Spleen (tissue), 11 donors: ENCODE results near the gene ACSF3. TPM values are rescaled to one million over a fixed set of nuclear protein-coding genes. Genes with fewer than 3 reads are reported as not detected.

ENCODE experiments used
- DNase-seq: peaks from one replicate; pipeline ENCODE4 v3.0.0-alpha.2; 2020
- H3K27ac ChIP-seq, 8 donors: fragments of 200-600 bp; sonication (generic) in 7 of 8; 1 replicate in 4 of 8; 2 replicates in 4 of 8; pipeline versions ENCODE4 v1.5.0 to v1.8.0; 2016 to 2021; ENCODE audit warnings: inconsistent platforms in 4 of 8, mild to moderate bottlenecking in 4 of 8, moderate library complexity in 1 of 8
- H3K27me3 ChIP-seq, 7 donors: fragments of 200-600 bp; sonication (generic) in 6 of 7; replicated peaks in 1 of 7; 1 replicate in 4 of 7; 2 replicates in 3 of 7; pipeline versions ENCODE4 v1.5.0 to v1.8.0; 2016 to 2021; ENCODE audit warnings: inconsistent platforms in 3 of 7, mild to moderate bottlenecking in 1 of 7
- H3K36me3 ChIP-seq, 6 donors: fragments of 200-600 bp; sonication (generic) in 5 of 6; 1 replicate in 4 of 6; 2 replicates in 2 of 6; pipeline versions ENCODE4 v1.5.0 to v1.8.0; 2016 to 2021; ENCODE audit warnings: inconsistent platforms in 2 of 6
- H3K4me1 ChIP-seq, 6 donors: fragments of 200-600 bp; sonication (generic) in 5 of 6; 1 replicate in 3 of 6; 2 replicates in 3 of 6; pipeline versions ENCODE4 v1.5.0 to v1.8.0; 2016 to 2021; ENCODE audit warnings: inconsistent platforms in 3 of 6
- H3K4me3 ChIP-seq, 8 donors: fragments of 200-600 bp; sonication (generic) in 7 of 8; 1 replicate in 4 of 8; 2 replicates in 4 of 8; pipeline versions ENCODE4 v1.5.0 to v1.8.0; 2016 to 2021; ENCODE audit warnings: inconsistent platforms in 4 of 8, mild to moderate bottlenecking in 4 of 8, moderate library complexity in 2 of 8
- H3K9me3 ChIP-seq, 8 donors: fragments of 200-600 bp; sonication (generic) in 7 of 8; 1 replicate in 4 of 8; 2 replicates in 4 of 8; pipeline versions ENCODE4 v1.5.0 to v1.8.0; 2016 to 2021; ENCODE audit warnings: inconsistent platforms in 4 of 8
- POLR2A ChIP-seq, 3 donors: fragments of 450-650 bp; IDR thresholded peaks; one replicate each; pipeline ENCODE4 v1.5.1; 2017; ENCODE audit warnings: antibody characterized with exemption in 3 of 3, mild to moderate bottlenecking in 1 of 3
- POLR2AphosphoS5 ChIP-seq, 3 donors: sonication (generic); formaldehyde crosslinking; IDR thresholded peaks; one replicate each; pipeline ENCODE4 v1.5.1; 2017; ENCODE audit warnings: antibody characterized with exemption in 3 of 3
- WGBS, 5 donors: extraction: QIAGEN DNeasy Blood & Tissue Kit in 3 of 5; methylation state at CpG; one replicate each; pipeline versions ENCODE4 v1.1.5 to v1.1.7; 2013 to 2018; 5-methylcytosine and 5-hydroxymethylcytosine counted together
- intact Hi-C: fragments of 100-400 bp; cut with DNase I; formaldehyde crosslinking; loops from one replicate; pipeline ENCODE4 v1.15.0; 2023; ENCODE audit warnings: low total_unique reads
- polyA plus RNA-seq, 3 donors: library from polyadenylated mRNA; stranded (reverse); fragments of 200-250 nt; gene quantifications; one replicate each; pipeline ENCODE4 v1.2.1, GENCODE V29; 2013
- total RNA-seq, 7 donors: library from RNA; depleted of rRNA in 3 of 7; stranded (reverse); fragments of >200 nt in 3 of 7; fragmentation: NEBNext Ultra II Directional in 4 of 7; extraction: Animal tissue kit (Norgen Biotek cat#: 25700) in 4 of 7; gene quantifications; one replicate each; pipeline versions ENCODE4 v1.1.0 to v1.2.1, GENCODE V29; 2016 to 2021
- TF ChIP-seq, protein P1 (sequence below), 11 experiments: fragments of 200-600 bp in 7 of 11; fragments of 450-650 bp in 4 of 11; sonication (generic) in 4 of 11; IDR thresholded peaks in 8 of 11; conservative IDR thresholded peaks in 3 of 11; 1 replicate in 7 of 11; 2 replicates in 4 of 11; pipeline versions ENCODE4 v1.4.0 to v1.8.0; 2016 to 2021; ENCODE audit warnings: antibody characterized with exemption in 11 of 11, inconsistent platforms in 4 of 11, mild to moderate bottlenecking in 1 of 11
- donor health status: healthy with polysubstance abuse.
- donor health status: DM: no; HTN: no; CAD: no; lungs with moderate emphysema.
- donor health status: DM: no; HTN: no; CAD: no.
- donor health status: Bipolar disorder and iron deficiency.
- donor health status: healthy.
- donor health status: DM: no; HTN: no; CAD: no.
- donor health status: DM: yes; HTN: yes; CAD: no.

Gene ACSF3
- total and polyA plus RNA-seq, 10 donors = 35.4 to 68.1 (median 49.1) TPM

DNA sequence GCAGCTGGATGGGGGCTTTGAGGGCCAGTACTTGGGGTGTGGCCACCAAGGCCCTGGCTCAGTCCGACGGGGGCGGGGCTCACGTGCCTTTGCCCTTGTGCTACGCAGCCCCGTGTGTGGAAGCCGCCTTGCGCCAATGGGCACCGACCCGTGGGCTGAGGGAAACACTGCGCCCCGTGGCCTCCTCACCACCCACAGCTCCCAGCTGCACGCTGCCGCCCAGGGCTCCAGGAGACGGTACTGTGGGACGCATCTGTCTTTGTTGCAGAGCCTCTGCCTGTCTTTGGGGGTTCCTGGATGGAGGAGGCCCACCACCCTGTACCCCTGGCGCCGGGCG, 85.5 kb downstream of the ACSF3 start:
- DNase-seq = no peak
- peaks cover 0 to 18% (median 0%) of the 10 kb centered on the region in 6 donors for H3K4me1 ChIP-seq
- TF ChIP-seq, protein P1, sequence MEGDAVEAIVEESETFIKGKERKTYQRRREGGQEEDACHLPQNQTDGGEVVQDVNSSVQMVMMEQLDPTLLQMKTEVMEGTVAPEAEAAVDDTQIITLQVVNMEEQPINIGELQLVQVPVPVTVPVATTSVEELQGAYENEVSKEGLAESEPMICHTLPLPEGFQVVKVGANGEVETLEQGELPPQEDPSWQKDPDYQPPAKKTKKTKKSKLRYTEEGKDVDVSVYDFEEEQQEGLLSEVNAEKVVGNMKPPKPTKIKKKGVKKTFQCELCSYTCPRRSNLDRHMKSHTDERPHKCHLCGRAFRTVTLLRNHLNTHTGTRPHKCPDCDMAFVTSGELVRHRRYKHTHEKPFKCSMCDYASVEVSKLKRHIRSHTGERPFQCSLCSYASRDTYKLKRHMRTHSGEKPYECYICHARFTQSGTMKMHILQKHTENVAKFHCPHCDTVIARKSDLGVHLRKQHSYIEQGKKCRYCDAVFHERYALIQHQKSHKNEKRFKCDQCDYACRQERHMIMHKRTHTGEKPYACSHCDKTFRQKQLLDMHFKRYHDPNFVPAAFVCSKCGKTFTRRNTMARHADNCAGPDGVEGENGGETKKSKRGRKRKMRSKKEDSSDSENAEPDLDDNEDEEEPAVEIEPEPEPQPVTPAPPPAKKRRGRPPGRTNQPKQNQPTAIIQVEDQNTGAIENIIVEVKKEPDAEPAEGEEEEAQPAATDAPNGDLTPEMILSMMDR (IDR thresholded peaks at IDR 0.05 in 8 of 11, conservative IDR thresholded peaks at IDR 0.05 in 3 of 11) = no peak
- no peak for TF ChIP-seq POLR2AphosphoS5 (IDR thresholded peaks at IDR 0.05)
- no peak for TF ChIP-seq POLR2A (IDR thresholded peaks at IDR 0.05)
- H3K4me3 ChIP-seq = no peak overlapping the region
- 84 to 90% (median 90%) methylated on average over 4 to 19 of the region's 19 CpGs for WGBS, 5 donors
- H3K36me3 ChIP-seq = no peaks in the 10 kb centered on the region
- intact Hi-C loops = no loop called here
- H3K9me3 ChIP-seq = no peaks in the 10 kb centered on the region
- H3K27ac ChIP-seq = no peak overlapping the region
- H3K27me3 ChIP-seq = peaks cover 0 to 69% (median 0%) of the 10 kb centered on the region in 7 donors

DNA sequence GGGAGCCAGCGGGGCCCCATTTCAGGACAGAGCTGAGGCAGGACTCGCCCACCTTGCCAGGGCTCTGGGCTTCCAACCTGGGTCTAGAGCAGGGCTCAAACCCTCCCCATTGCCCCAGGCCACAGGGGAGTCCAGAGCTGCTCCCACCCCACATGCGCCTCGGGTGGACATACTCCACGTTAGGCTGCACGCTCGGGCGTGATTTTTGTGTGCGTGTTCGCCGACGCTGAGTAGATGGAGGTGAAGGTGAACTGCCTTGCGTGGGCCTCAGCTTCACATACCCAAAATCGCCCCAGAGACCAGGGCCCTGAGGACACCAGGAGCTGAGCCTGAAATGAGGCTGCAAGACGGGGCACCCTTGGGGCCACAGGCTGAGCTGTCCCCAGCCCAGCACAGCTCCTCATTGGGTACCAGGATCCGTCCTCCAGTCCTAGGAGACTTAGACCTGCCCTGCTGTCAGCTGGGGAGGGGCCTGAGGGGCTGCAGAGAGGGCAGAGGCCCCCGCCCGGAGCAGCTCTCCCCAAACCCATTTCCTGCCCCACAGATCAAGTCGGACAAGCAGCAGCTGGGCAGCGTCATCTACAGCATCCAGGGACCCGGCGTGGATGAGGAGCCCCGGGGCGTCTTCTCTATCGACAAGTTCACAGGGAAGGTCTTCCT, 86.1 kb downstream of the ACSF3 start:
- 84 to 96% (median 86%) methylated on average over 14 to 25 of the region's 25 CpGs for whole genome bisulfite sequencing, 5 donors
- Histone ChIP-seq H3K9me3 (no peaks in the 10 kb centered on the region), H3K4me1 (peaks cover 0 to 11% (median 0%) of the 10 kb centered on the region in 6 donors), H3K27me3 (peaks cover 0 to 68% (median 0%) of the 10 kb centered on the region in 7 donors), H3K27ac (no peak overlapping the region), H3K4me3 (no peak overlapping the region), H3K36me3 (no peaks in the 10 kb centered on the region)
- DNase-seq = no peak
- intact Hi-C loops = no loop called here
- TF ChIP-seq POLR2AphosphoS5 (IDR thresholded peaks at IDR 0.05) = no peak
- no peak for TF ChIP-seq POLR2A (IDR thresholded peaks at IDR 0.05)
- TF ChIP-seq, protein P1 (IDR thresholded peaks at IDR 0.05 in 8 of 11, conservative IDR thresholded peaks at IDR 0.05 in 3 of 11) = no peak

DNA sequence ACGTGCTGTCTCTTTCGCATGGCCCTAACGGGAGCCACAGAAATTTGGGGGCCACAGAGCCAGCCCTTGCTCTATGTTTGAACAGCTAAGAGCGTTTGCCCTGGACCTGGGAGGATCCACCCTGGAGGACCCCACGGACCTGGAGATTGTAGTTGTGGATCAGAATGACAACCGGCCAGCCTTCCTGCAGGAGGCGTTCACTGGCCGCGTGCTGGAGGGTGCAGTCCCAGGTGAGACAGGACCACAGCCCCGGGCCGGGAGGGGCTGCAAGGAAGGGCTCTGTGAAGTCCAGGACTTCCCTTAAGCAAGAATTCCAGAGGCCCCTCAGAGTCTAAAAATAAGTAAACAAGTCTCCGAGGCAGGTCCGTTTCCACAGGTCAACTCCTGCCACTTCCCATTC, 89.8 kb downstream of the ACSF3 start:
- Histone ChIP-seq H3K4me3 (no peak overlapping the region), H3K9me3 (peaks cover 0 to 2% (median 0%) of the 10 kb centered on the region in 8 donors), H3K4me1 (no peaks in the 10 kb centered on the region), H3K27ac (no peak overlapping the region), H3K36me3 (no peaks in the 10 kb centered on the region), H3K27me3 (peaks cover 0 to 47% (median 0%) of the 10 kb centered on the region in 7 donors)
- intact Hi-C loops = no loop called here
- TF ChIP-seq, protein P1 (IDR thresholded peaks at IDR 0.05 in 8 of 11, conservative IDR thresholded peaks at IDR 0.05 in 3 of 11) = no peak
- TF ChIP-seq POLR2AphosphoS5 (IDR thresholded peaks at IDR 0.05) (no peak), POLR2A (IDR thresholded peaks at IDR 0.05) (no peak)
- 60 to 81% (median 63%) methylated on average over 13 of the region's 13 CpGs for whole genome bisulfite sequencing, 5 donors
- DNase-seq = no peak

DNA sequence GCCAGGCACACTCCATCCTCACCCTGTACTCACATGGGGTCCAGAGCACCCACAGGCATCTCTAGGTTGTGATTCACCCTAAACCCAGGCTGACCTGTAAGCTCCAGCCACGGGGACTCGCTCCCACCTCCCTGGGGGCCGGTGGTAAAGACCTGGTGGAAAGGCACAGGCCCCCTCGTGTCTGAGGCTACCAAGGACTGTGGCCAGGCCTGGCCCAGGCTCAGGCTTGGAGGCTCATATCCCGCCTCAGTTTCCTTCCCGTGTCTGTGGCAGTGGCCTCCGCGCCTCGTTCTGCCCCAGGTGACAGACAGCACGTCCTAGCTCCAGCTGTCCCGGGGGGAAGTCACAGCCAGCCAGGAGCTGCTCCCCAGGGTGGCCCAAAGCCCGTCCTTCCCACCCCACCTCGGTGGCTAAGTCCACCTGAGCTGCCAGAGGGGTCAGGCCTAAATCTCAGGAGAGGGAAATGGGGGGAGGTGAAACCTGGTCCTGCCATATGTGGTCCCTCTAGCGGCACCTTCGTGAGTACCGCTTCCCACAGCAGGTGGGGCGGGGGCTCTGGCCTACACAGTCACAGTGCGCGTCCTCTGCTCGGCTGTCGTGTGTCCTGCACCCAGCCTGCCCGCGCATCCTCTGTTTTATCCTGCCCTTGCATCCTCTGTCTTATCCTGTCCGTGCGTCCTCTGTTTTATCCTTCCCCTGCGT, 90.5 kb downstream of the ACSF3 start:
- Histone ChIP-seq H3K4me3 (no peak overlapping the region), H3K27me3 (peaks cover 0 to 40% (median 0%) of the 10 kb centered on the region in 7 donors), H3K27ac (no peak overlapping the region), H3K36me3 (no peaks in the 10 kb centered on the region), H3K9me3 (peaks cover 0 to 2% (median 0%) of the 10 kb centered on the region in 8 donors), H3K4me1 (no peaks in the 10 kb centered on the region)
- TF ChIP-seq POLR2A (IDR thresholded peaks at IDR 0.05) (no peak), POLR2AphosphoS5 (IDR thresholded peaks at IDR 0.05) (no peak)
- TF ChIP-seq, protein P1 (IDR thresholded peaks at IDR 0.05 in 8 of 11, conservative IDR thresholded peaks at IDR 0.05 in 3 of 11) = no peak
- WGBS, 5 donors = 73 to 84% (median 80%) methylated on average over 21 to 26 of the region's 26 CpGs
- intact Hi-C loops = no loop called here
- DNase-seq = no peak
